Neural cell (in vitro differentiated cells): ENCODE data around the gene ADARB1. TPM values are rescaled to one million over a fixed set of nuclear protein-coding genes. Genes with fewer than 3 reads are reported as not detected.

Experiments used
- H2AFZ ChIP-seq: fragments of 200-600, 300-800 bp; sonication (generic), shearing (Covaris generic); 2 replicates; pipeline ENCODE4 v1.6.0; 2014; ENCODE audit warnings: low read depth, mild to moderate bottlenecking, antibody characterized with exemption, low read length, moderate library complexity
- H3F3A ChIP-seq: fragments of 200-600 bp; shearing (Covaris generic); 2 replicates; pipeline ENCODE4 v1.6.1; 2016; ENCODE audit warnings: mild to moderate bottlenecking, moderate library complexity, mixed read lengths, antibody characterized with exemption, low read length; ENCODE audit not compliant: insufficient read depth, poor library complexity, severe bottlenecking
- H3K27ac ChIP-seq: fragments of 200-600, 300-800 bp; sonication (generic), shearing (Covaris generic); 2 replicates; pipeline ENCODE4 v1.5.1; 2014; ENCODE audit warnings: mild to moderate bottlenecking, low read length, moderate library complexity
- H3K27me3 ChIP-seq: fragments of 300-800, 200-600 bp; sonication (generic), shearing (Covaris generic); 2 replicates; pipeline ENCODE4 v1.6.0; 2014; ENCODE audit warnings: mild to moderate bottlenecking, low read depth, low read length, moderate library complexity; ENCODE audit not compliant: insufficient read depth
- H3K36me3 ChIP-seq: fragments of 300-800, 200-600 bp; sonication (generic), shearing (Covaris generic); 2 replicates; pipeline ENCODE4 v1.5.1; 2014; ENCODE audit warnings: mild to moderate bottlenecking, antibody characterized with exemption, low read length, moderate library complexity; ENCODE audit not compliant: insufficient read depth
- H3K4me2 ChIP-seq: fragments of 300-800, 200-600 bp; sonication (generic), shearing (Covaris generic); 2 replicates; pipeline ENCODE4 v1.6.0; 2014; ENCODE audit warnings: mild to moderate bottlenecking, low read length
- H3K4me3 ChIP-seq: fragments of 300-800, 200-600 bp; sonication (generic), shearing (Covaris generic); 2 replicates; pipeline ENCODE4 v1.5.1; 2014; ENCODE audit warnings: mild to moderate bottlenecking, low read length, moderate library complexity
- H3K79me2 ChIP-seq: fragments of 200-600 bp; shearing (Covaris generic); replicated peaks from 2 replicates; pipeline ENCODE4 v1.6.0; 2014; ENCODE audit warnings: mild to moderate bottlenecking, low read length, moderate library complexity; ENCODE audit not compliant: insufficient read depth
- H3K9ac ChIP-seq: fragments of 300-800, 200-600 bp; sonication (generic), shearing (Covaris generic); 2 replicates; pipeline ENCODE4 v1.6.1; 2016; ENCODE audit warnings: mild to moderate bottlenecking, low read length, mixed read lengths
- H3K9me2 ChIP-seq: fragments of 200-600 bp; shearing (Covaris generic); 2 replicates; pipeline ENCODE4 v1.6.1; 2016; ENCODE audit warnings: mild to moderate bottlenecking, low read length, mixed read lengths; ENCODE audit not compliant: insufficient read depth
- H3K9me3 ChIP-seq: fragments of 200-600, 300-800 bp; sonication (generic), shearing (Covaris generic); 2 replicates; pipeline ENCODE4 v1.6.1; 2016; ENCODE audit warnings: mild to moderate bottlenecking, mixed run types, low read length, moderate library complexity, mixed read lengths
- H4K20me1 ChIP-seq: fragments of 200-600 bp; shearing (Covaris generic); 2 replicates; pipeline ENCODE4 v1.6.1; 2016; ENCODE audit warnings: mild to moderate bottlenecking, mixed run types; ENCODE audit not compliant: insufficient read depth
- CTCF ChIP-seq: fragments of 450-650 bp; IDR thresholded peaks from 2 replicates; pipeline ENCODE4 v1.5.1; 2014; ENCODE audit warnings: antibody characterized with exemption, mild to moderate bottlenecking, moderate library complexity; ENCODE audit not compliant: poor library complexity, severe bottlenecking
- EP300 ChIP-seq: fragments of 450-650 bp; conservative IDR thresholded peaks from 2 replicates; pipeline ENCODE4 v1.6.1; 2014; ENCODE audit warnings: antibody characterized with exemption, mild to moderate bottlenecking, moderate library complexity; ENCODE audit not compliant: poor library complexity, severe bottlenecking
- EZH2 ChIP-seq: fragments of 200-600, 300-800 bp; shearing (Covaris generic), sonication (generic); IDR thresholded peaks from 2 replicates; pipeline ENCODE4 v1.6.1; 2014; ENCODE audit warnings: antibody characterized with exemption, low read length, borderline replicate concordance, mild to moderate bottlenecking; ENCODE audit not compliant: insufficient read depth, poor library complexity, severe bottlenecking
- MXI1 ChIP-seq: fragments of 450-650 bp; conservative IDR thresholded peaks from 2 replicates; pipeline ENCODE4 v1.6.1; 2014; ENCODE audit warnings: antibody characterized with exemption, mild to moderate bottlenecking; ENCODE audit not compliant: poor library complexity, severe bottlenecking
- POLR2AphosphoS5 ChIP-seq: IDR thresholded peaks from 2 replicates; pipeline ENCODE4 v1.6.1; 2012
- RAD21 ChIP-seq: fragments of 450-650 bp; conservative IDR thresholded peaks from 2 replicates; pipeline ENCODE4 v1.6.1; 2014; ENCODE audit warnings: antibody characterized with exemption, mild to moderate bottlenecking, moderate library complexity
- REST ChIP-seq: IDR thresholded peaks from 2 replicates; pipeline ENCODE4 v1.6.1; 2012; ENCODE audit warnings: borderline replicate concordance
- SMC3 ChIP-seq: fragments of 450-650 bp; conservative IDR thresholded peaks from 2 replicates; pipeline ENCODE4 v1.6.1; 2014; ENCODE audit warnings: antibody characterized with exemption, mild to moderate bottlenecking, moderate library complexity; ENCODE audit not compliant: poor library complexity
- TAF1 ChIP-seq: IDR thresholded peaks from 2 replicates; pipeline ENCODE4 v1.6.1; 2012; ENCODE audit warnings: low read depth
- polyA plus RNA-seq: library from polyadenylated mRNA; depleted of rRNA; stranded (reverse); fragments of >200 nt; gene quantifications from 2 replicates; pipeline ENCODE4 v1.2.3, GENCODE V29; 2014

The ADARB1 gene
- polyA plus RNA-seq, 1 donor from 2014 or later: 8.9 TPM

GRCh38 chr21:45256021-45256911 lies 181.9 kb downstream of the ADARB1 start:
- no peak overlapping the region for H2AFZ ChIP-seq
- H4K20me1 ChIP-seq: no peaks in the 10 kb centered on the region
- no peak overlapping the region for H3K27ac ChIP-seq
- H3K27me3 ChIP-seq: no peaks in the 10 kb centered on the region
- H3K9me3 ChIP-seq: no peaks in the 10 kb centered on the region
- no peaks in the 10 kb centered on the region for H3K36me3 ChIP-seq
- TF ChIP-seq MXI1 (no peak), TAF1 (no peak), EZH2 (no peak), POLR2AphosphoS5 (no peak), CTCF (no peak), REST (no peak), EP300 (no peak), SMC3 (no peak), RAD21 (no peak)
- no peaks in the 10 kb centered on the region for H3K9me2 ChIP-seq
- no peak overlapping the region for H3K9ac ChIP-seq
- no peaks in the 10 kb centered on the region for H3F3A ChIP-seq
- H3K4me3 ChIP-seq: no peak overlapping the region
- no peaks in the 10 kb centered on the region for H3K79me2 ChIP-seq
- no peak overlapping the region for H3K4me2 ChIP-seq

GRCh38 chr21:45256912-45257672 lies 182.7 kb downstream of the ADARB1 start:
- no peak overlapping the region for H3K27ac ChIP-seq
- H3K9me3 ChIP-seq: no peaks in the 10 kb centered on the region
- no peaks in the 10 kb centered on the region for H3K27me3 ChIP-seq
- no peak overlapping the region for H2AFZ ChIP-seq
- no peaks in the 10 kb centered on the region for H3K9me2 ChIP-seq
- TF ChIP-seq CTCF: no peak
- H3K36me3 ChIP-seq: no peaks in the 10 kb centered on the region
- no peaks in the 10 kb centered on the region for H3F3A ChIP-seq
- no peak overlapping the region for H3K9ac ChIP-seq
- H3K4me2 ChIP-seq: no peak overlapping the region
- H3K4me3 ChIP-seq: no peak overlapping the region
- H3K79me2 ChIP-seq: no peaks in the 10 kb centered on the region
- no peaks in the 10 kb centered on the region for H4K20me1 ChIP-seq
